Skin of body (tissue), 2 donors: ENCODE data around the gene LEF1. TPM values are rescaled to one million over a fixed set of nuclear protein-coding genes. Genes with fewer than 3 reads are reported as not detected.

Experiments used
- DNase-seq: peaks from one replicate; lab custom pipeline; 2025; lab: John Stamatoyannopoulos, UW
- total RNA-seq: library from RNA; depleted of rRNA; stranded (reverse); fragments of >200 nt; gene quantifications from one replicate; pipeline ENCODE4 v1.2.3, GENCODE V29; 2014

LEF1 gene
- total RNA-seq, 1 donor from 2014 or later, result 38.1 TPM

GRCh38 chr4:107999932-108000539 lies 168.7 kb downstream of the LEF1 start:
- DNase-seq, result no peak

GRCh38 chr4:107997794-107998193 lies 170.9 kb downstream of the LEF1 start:
- no peak for DNase-seq

Other genes with a start within 250 kb of the LEF1 start
- 5.9 TPM for gene CYP2U1, start 237.4 kb downstream of the LEF1 start, total RNA-seq
- 39.4 TPM for gene HADH, start 179.0 kb downstream of the LEF1 start, total RNA-seq